ENCODE measurements around the gene TOP2A.
"Not testable (repeated sequence)": the region's sequence is repeated elsewhere in the genome, so short reads cannot be mapped to it uniquely, and the experiment has no call there.

Gene TOP2A

DNA sequence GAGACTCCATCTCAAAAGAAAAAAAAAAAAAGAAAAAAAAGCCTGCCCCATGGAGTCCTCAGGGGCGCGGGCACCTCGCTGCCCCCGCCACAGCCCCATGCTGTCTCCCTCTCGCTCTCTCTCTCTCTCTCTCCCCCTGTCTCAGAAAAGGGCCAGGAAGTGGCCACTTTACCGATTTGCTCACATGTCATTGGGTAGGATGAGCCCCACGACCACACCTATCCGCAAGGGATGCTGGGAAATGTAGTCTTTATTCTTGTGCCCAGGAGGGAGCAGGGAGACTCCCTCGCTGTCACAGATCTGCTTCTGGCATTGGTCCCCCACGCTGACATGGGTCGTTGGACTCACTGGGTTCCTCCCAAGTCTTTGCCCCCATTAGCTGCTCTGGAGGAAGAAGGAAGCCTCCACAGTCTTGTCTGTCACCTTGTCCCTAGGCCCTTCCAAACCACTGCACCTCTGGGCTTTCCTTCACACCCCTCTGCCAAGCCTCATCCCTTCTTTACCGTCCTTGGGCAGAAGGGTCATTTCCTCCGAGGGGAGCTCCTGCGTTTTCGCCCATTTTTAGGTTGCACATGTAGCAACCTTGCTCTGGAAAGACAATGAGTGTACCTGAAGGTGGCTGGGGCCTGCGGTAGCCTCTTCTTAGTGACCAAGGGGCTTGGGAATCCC lies 46.3 kb downstream of the TOP2A start:
- Histone ChIP-seq H3K27me3 (ENCODE audit: control insufficient read depth in 5 of 5, insufficient read depth in 4 of 5, low read length in 5 of 5) (peaks cover 0 to 10% (median 2%) of the 10 kb centered on the region in 5 donors), H3K9ac (ENCODE audit: low read length in 5 of 5) (no peak overlapping the region), H3K4me3 (ENCODE audit: low read depth in 1 of 5, low read length in 5 of 5) (no peak overlapping the region), H3K4me1 (ENCODE audit: control insufficient read depth in 5 of 5, insufficient read depth in 5 of 5, low read length in 5 of 5) (no peaks in the 10 kb centered on the region), H3K9me3 (ENCODE audit: control insufficient read depth in 5 of 5, low read length in 5 of 5) (no peaks in the 10 kb centered on the region), H3K27ac (ENCODE audit: low read depth, low read length) (no peak overlapping the region), H3K36me3 (ENCODE audit: control insufficient read depth in 5 of 5, insufficient read depth in 5 of 5, low read length in 5 of 5) (no peaks in the 10 kb centered on the region)

DNA sequence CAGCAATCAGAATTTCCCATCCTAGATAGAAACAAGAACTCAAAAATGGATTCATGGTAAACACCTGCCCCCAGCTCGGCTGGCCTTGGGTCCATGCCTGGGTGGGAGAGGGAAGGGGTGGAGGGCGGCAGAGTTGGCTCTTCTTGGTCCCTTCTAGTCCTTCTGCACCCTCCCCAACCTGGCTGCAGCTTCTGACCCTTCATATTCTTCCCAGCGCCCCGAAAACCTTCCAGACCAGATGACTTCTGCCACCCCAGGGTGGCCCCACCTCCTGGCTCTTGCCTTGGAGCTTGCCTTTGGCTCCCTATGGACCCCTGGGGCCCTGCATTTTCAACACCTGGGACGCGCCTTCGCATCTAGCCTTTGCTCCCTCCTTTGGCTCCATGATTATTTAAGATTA lies 47.8 kb downstream of the TOP2A start:
- Histone ChIP-seq H3K4me3 (ENCODE audit: low read depth in 1 of 5, low read length in 5 of 5) (no peak overlapping the region), H3K4me1 (ENCODE audit: control insufficient read depth in 5 of 5, insufficient read depth in 5 of 5, low read length in 5 of 5) (no peaks in the 10 kb centered on the region), H3K9me3 (ENCODE audit: control insufficient read depth in 5 of 5, low read length in 5 of 5) (no peaks in the 10 kb centered on the region)

DNA sequence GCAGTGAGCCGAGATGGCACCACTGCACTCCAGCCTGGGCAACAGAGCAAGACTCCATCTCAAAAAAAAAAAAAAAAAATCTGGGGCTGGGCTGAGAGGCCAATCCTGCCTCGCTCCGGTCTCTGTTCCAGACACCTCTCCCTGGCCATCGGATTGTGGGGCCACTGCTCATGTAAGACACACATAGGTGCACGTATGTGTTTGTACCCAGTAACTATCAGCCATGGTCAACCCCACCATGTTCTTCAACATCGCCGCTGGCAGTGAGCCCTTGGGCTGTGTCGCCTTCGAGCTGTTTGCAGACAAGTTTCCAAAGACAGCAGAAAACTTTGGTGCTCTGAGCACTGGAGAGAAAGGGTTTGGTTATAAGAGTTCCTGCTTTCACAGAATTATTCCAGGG lies 50.0 kb downstream of the TOP2A start:
- Histone ChIP-seq H3K27me3 (ENCODE audit: control insufficient read depth in 5 of 5, insufficient read depth in 4 of 5, low read length in 5 of 5) (peaks cover 0 to 12% (median 5%) of the 10 kb centered on the region in 5 donors), H3K4me1 (ENCODE audit: control insufficient read depth in 5 of 5, insufficient read depth in 5 of 5, low read length in 5 of 5) (peaks cover 0 to 18% (median 15%) of the 10 kb centered on the region in 5 donors)
- H3K9me3 ChIP-seq (ENCODE audit: control insufficient read depth in 5 of 5, low read length in 5 of 5); H3K27ac ChIP-seq (ENCODE audit: low read depth, low read length); H3K9ac ChIP-seq (ENCODE audit: low read length in 5 of 5); H3K36me3 ChIP-seq (ENCODE audit: control insufficient read depth in 5 of 5, insufficient read depth in 5 of 5, low read length in 5 of 5); H3K4me3 ChIP-seq (ENCODE audit: low read depth in 1 of 5, low read length in 5 of 5): not testable (repeated sequence)

More for the DNA sequence above, 47.8 kb downstream of the TOP2A start:
- no peaks in the 10 kb centered on the region for H3K36me3 ChIP-seq (ENCODE audit: control insufficient read depth in 5 of 5, insufficient read depth in 5 of 5, low read length in 5 of 5)
- H3K9ac ChIP-seq (ENCODE audit: low read length in 5 of 5) = no peak overlapping the region
- peaks cover 0 to 9% (median 5%) of the 10 kb centered on the region in 5 donors for H3K27me3 ChIP-seq (ENCODE audit: control insufficient read depth in 5 of 5, insufficient read depth in 4 of 5, low read length in 5 of 5)
- H3K27ac ChIP-seq (ENCODE audit: low read depth, low read length) = no peak overlapping the region

DNA sequence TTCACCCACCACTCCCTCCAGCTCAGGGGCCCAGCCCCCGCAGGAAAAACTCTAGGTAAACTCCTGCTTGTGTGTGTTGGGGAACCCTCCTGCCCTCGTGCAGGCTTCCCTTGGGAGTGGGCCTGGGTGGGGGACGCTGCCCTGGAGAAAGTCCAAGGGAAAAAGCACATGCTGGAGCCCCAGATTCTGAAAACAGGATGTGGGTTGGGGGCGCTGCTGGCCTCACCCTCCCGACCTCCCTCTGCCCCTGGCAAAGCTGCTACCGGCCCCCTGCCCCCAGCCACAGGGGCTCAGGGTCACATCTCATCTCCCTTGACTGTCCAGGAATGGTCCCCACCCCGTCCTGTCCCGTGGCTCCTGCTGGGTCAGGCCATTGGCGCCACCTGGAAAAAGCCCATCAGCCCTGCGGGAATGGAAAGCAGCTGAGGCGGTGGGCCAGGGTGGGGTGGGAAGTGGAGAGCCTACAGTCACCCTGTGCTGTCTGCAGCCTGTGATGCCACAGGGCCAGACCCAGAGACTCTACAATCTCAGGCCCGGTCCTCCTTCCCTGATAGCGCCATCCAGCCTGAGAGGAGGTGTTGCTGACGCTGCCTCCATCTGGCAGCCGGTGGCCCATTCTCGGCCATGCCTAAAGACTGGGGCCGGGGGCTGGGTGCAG lies 50.7 kb downstream of the TOP2A start:
- Histone ChIP-seq H3K9ac (ENCODE audit: low read length in 5 of 5) (no peak overlapping the region), H3K4me3 (ENCODE audit: low read depth in 1 of 5, low read length in 5 of 5) (no peak overlapping the region), H3K4me1 (ENCODE audit: control insufficient read depth in 5 of 5, insufficient read depth in 5 of 5, low read length in 5 of 5) (peaks cover 0 to 25% (median 15%) of the 10 kb centered on the region in 5 donors), H3K9me3 (ENCODE audit: control insufficient read depth in 5 of 5, low read length in 5 of 5) (no peaks in the 10 kb centered on the region), H3K27me3 (ENCODE audit: control insufficient read depth in 5 of 5, insufficient read depth in 4 of 5, low read length in 5 of 5) (peaks cover 0 to 14% (median 12%) of the 10 kb centered on the region in 5 donors), H3K36me3 (ENCODE audit: control insufficient read depth in 5 of 5, insufficient read depth in 5 of 5, low read length in 5 of 5) (no peaks in the 10 kb centered on the region), H3K27ac (ENCODE audit: low read depth, low read length) (no peak overlapping the region)

DNA sequence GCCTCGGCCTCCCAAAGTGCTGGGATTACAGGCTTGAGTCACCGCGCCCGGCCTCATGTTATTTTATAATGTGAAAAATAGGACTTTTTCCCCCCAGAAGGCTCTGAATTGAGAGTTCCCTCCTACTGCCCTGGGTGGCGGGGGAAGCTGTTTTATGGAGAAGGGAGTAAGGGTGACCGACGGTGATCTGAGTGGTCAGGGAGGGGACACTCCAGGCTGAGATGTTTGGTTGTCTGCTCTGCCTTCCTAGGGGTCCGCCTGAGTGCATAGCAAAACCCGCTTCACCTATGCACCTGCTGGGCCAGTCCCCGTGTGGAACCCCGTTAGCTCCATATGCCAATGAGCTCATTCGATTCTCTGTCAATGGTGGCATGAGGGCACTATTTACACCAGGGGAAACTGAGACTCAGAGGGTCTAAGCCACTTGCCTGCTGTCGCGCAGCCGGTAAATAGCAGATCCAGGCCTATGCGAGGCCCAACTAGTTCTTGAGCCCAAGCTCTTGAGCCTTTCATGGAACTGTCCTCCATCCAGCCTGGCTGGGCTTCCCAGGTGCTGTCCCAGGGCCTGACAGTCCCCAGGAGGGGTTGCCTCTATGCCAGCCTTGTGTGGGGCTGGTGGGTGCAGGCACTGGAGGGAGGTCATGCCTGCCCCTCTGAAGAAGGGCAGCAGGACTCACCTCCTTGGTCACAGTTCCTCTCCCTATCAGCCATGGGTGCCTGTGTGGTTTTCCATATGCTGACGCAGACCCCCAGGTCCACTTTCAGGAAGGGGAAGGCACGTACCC lies 51.4 kb downstream of the TOP2A start:
- H3K27ac ChIP-seq (ENCODE audit: low read depth, low read length) = no peak overlapping the region
- peaks cover 0 to 26% (median 15%) of the 10 kb centered on the region in 5 donors for H3K4me1 ChIP-seq (ENCODE audit: control insufficient read depth in 5 of 5, insufficient read depth in 5 of 5, low read length in 5 of 5)
- H3K9ac ChIP-seq (ENCODE audit: low read length in 5 of 5) = no peak overlapping the region
- no peaks in the 10 kb centered on the region for H3K36me3 ChIP-seq (ENCODE audit: control insufficient read depth in 5 of 5, insufficient read depth in 5 of 5, low read length in 5 of 5)
- H3K27me3 ChIP-seq (ENCODE audit: control insufficient read depth in 5 of 5, insufficient read depth in 4 of 5, low read length in 5 of 5) = peaks cover 0 to 16% (median 12%) of the 10 kb centered on the region in 5 donors
- no peak overlapping the region for H3K4me3 ChIP-seq (ENCODE audit: low read depth in 1 of 5, low read length in 5 of 5)
- H3K9me3 ChIP-seq (ENCODE audit: control insufficient read depth in 5 of 5, low read length in 5 of 5) = no peaks in the 10 kb centered on the region

DNA sequence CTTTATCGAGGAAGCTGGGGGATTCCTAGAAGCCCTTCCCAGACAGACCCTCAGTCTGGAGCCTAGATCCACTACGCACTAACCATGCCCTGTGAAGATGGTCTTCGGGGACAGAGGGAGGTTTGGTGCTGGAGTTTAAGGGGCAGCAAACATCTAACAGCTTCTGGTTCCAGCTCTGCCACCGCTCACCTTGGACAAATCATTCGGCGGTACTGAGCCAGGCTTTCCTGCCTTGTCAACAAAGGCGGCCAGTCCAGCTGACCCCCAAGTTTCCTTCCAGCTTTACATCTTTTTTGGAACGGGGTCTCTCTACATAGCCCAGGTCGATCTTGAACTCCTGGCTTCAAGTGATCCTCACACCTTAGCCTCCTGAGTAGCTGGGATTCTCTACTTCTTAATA lies 52.8 kb downstream of the TOP2A start:
- H3K27ac ChIP-seq (ENCODE audit: low read depth, low read length) = no peak overlapping the region
- H3K4me3 ChIP-seq (ENCODE audit: low read depth in 1 of 5, low read length in 5 of 5) = no peak overlapping the region
- H3K27me3 ChIP-seq (ENCODE audit: control insufficient read depth in 5 of 5, insufficient read depth in 4 of 5, low read length in 5 of 5) = peaks cover 0 to 16% (median 12%) of the 10 kb centered on the region in 5 donors
- peaks cover 0 to 26% (median 15%) of the 10 kb centered on the region in 5 donors for H3K4me1 ChIP-seq (ENCODE audit: control insufficient read depth in 5 of 5, insufficient read depth in 5 of 5, low read length in 5 of 5)
- no peak overlapping the region for H3K9ac ChIP-seq (ENCODE audit: low read length in 5 of 5)
- H3K36me3 ChIP-seq (ENCODE audit: control insufficient read depth in 5 of 5, insufficient read depth in 5 of 5, low read length in 5 of 5) = no peaks in the 10 kb centered on the region
- H3K9me3 ChIP-seq (ENCODE audit: control insufficient read depth in 5 of 5, low read length in 5 of 5) = no peaks in the 10 kb centered on the region

DNA sequence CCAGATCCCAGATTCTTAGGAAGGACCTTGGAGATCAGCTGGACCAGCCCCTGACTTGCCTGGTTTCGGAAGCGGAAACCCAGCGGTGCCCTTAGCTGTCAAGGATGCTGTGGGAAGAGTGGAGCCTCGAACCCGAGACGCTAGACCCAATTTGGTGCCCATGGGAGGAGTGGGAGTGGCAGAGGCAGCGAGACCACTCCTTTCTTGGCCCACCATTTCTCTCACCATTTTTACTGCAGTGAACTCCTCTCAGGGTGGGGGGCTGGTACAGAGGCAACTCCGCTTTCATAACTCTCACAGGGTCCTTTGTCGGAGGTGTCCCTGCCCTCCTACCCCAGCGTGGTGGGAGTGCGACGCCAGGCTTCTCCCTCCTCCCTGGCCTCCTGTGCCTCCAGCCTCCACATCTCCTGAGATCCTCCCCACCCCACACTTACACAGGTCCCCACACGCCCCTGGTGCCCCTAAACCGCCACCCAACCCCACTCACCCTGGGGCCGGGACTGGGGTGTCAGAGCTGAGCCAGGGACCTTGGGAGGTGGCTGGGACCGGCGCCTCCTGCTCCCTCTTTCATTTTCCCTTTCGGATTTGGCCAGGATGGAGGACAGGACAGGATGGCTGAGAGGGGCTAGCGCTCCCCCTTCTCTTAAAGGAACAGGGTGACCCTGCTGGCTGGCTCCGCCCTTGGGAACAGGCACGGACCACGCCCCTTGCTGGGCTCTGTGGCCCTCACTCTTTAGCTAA lies 53.4 kb downstream of the TOP2A start, which contains the start of gene GJD3:
Gene GJD3 (minus strand): TSS at position 617 of the 741 bp plus-strand sequence. CDS start 922 bp downstream, outside the sequence.
- Histone ChIP-seq H3K4me3 (ENCODE audit: low read depth in 1 of 5, low read length in 5 of 5) (peak within 1 kb of the TSS; percentile 40 to 75 (median 72)), H3K36me3 (ENCODE audit: control insufficient read depth in 5 of 5, insufficient read depth in 5 of 5, low read length in 5 of 5) (no peaks in the 10 kb centered on the region), H3K9ac (ENCODE audit: low read length in 5 of 5) (peak within 1 kb of the TSS in 2 of 5 donors; percentile 30 to 56), H3K4me1 (ENCODE audit: control insufficient read depth in 5 of 5, insufficient read depth in 5 of 5, low read length in 5 of 5) (peaks cover 0 to 26% (median 15%) of the 10 kb centered on the region in 5 donors), H3K27me3 (ENCODE audit: control insufficient read depth in 5 of 5, insufficient read depth in 4 of 5, low read length in 5 of 5) (peaks cover 0 to 16% (median 12%) of the 10 kb centered on the region in 5 donors), H3K9me3 (ENCODE audit: control insufficient read depth in 5 of 5, low read length in 5 of 5) (no peaks in the 10 kb centered on the region), H3K27ac (ENCODE audit: low read depth, low read length) (no peak within 1 kb of the TSS)

DNA sequence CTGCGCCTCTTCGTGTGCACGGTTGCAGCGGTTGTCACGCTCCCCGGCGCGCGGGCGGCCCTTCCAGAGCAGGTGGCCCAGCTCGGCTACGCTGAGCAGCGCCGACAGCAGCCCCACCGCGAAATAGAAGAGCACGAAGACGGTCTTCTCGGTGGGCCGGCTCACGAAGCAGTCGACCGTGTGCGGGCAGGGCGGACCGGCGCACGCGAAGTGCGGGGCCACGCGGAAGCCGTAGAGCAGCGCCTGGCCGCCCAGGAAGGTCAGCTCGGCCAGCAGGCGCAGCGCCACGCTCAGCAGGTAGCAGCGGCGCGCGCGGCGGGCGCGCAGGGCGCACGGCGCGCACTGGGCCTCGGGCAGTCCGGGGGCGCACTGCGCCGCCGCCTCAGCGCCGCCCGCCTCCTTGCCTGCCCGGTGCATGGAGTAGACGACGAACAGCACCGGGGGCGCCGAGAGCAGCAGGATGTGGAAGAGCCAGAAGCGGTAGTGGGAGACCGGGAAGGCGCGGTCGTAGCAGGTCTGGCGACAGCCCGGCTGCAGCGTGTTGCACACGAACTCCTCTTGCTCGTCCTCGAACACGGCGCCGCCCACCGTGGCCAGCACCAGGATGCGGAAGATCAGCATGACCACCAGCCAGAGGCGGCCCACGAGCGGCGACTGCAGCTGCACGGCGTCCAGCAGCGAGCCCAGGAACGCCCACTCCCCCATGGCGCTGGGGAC lies 54.4 kb downstream of the TOP2A start:
- Histone ChIP-seq H3K9ac (ENCODE audit: low read length in 5 of 5) (peak overlapping the region in 1 of 5 donors; percentile 30), H3K27me3 (ENCODE audit: control insufficient read depth in 5 of 5, insufficient read depth in 4 of 5, low read length in 5 of 5) (peaks cover 0 to 16% (median 12%) of the 10 kb centered on the region in 5 donors), H3K27ac (ENCODE audit: low read depth, low read length) (no peak overlapping the region), H3K9me3 (ENCODE audit: control insufficient read depth in 5 of 5, low read length in 5 of 5) (no peaks in the 10 kb centered on the region), H3K4me3 (ENCODE audit: low read depth in 1 of 5, low read length in 5 of 5) (peak overlapping the region in 4 of 5 donors; percentile 62 to 75 (median 73)), H3K4me1 (ENCODE audit: control insufficient read depth in 5 of 5, insufficient read depth in 5 of 5, low read length in 5 of 5) (peaks cover 0 to 30% (median 19%) of the 10 kb centered on the region in 5 donors), H3K36me3 (ENCODE audit: control insufficient read depth in 5 of 5, insufficient read depth in 5 of 5, low read length in 5 of 5) (no peaks in the 10 kb centered on the region)

DNA sequence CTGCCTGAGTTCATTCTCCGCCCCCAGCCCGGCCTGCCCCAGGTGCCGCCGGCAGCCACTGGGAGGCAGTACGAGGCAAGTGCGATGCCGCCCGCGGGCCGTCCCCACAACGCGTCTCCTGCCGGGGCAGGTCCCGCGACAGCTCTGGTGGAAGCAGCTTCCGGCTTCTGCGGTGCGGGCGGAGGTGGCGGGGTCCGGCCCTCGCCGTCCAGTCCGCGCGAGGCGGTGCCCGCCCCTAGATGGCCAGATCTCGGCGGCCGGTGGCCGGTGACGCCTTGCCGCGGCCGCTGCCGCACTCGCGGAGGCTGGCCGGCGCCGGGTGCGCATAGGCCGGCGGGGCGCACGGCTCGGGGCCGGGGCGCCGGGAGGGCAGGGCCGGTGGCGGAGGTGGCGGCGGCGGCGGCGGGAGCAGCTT lies 55.0 kb downstream of the TOP2A start:
- Histone ChIP-seq H3K27me3 (ENCODE audit: control insufficient read depth in 5 of 5, insufficient read depth in 4 of 5, low read length in 5 of 5) (peaks cover 0 to 16% (median 12%) of the 10 kb centered on the region in 5 donors), H3K4me3 (ENCODE audit: low read depth in 1 of 5, low read length in 5 of 5) (peak overlapping the region in 4 of 5 donors; percentile 47 to 75 (median 73)), H3K27ac (ENCODE audit: low read depth, low read length) (no peak overlapping the region), H3K36me3 (ENCODE audit: control insufficient read depth in 5 of 5, insufficient read depth in 5 of 5, low read length in 5 of 5) (no peaks in the 10 kb centered on the region), H3K9me3 (ENCODE audit: control insufficient read depth in 5 of 5, low read length in 5 of 5) (no peaks in the 10 kb centered on the region), H3K4me1 (ENCODE audit: control insufficient read depth in 5 of 5, insufficient read depth in 5 of 5, low read length in 5 of 5) (peaks cover 0 to 30% (median 19%) of the 10 kb centered on the region in 5 donors), H3K9ac (ENCODE audit: low read length in 5 of 5) (no peak overlapping the region)

Measured in subcutaneous abdominal adipose tissue (tissue), 5 donors.